Islet of Langerhans (tissue), 1 donor: ENCODE data around the gene VEZF1.

Experiments used
- FAIRE-seq: peaks from one replicate; lab custom pipeline; 2011; peaks lifted over from hg19 to GRCh38; lab: Jason Lieb, UNC

Gene VEZF1

DNA sequence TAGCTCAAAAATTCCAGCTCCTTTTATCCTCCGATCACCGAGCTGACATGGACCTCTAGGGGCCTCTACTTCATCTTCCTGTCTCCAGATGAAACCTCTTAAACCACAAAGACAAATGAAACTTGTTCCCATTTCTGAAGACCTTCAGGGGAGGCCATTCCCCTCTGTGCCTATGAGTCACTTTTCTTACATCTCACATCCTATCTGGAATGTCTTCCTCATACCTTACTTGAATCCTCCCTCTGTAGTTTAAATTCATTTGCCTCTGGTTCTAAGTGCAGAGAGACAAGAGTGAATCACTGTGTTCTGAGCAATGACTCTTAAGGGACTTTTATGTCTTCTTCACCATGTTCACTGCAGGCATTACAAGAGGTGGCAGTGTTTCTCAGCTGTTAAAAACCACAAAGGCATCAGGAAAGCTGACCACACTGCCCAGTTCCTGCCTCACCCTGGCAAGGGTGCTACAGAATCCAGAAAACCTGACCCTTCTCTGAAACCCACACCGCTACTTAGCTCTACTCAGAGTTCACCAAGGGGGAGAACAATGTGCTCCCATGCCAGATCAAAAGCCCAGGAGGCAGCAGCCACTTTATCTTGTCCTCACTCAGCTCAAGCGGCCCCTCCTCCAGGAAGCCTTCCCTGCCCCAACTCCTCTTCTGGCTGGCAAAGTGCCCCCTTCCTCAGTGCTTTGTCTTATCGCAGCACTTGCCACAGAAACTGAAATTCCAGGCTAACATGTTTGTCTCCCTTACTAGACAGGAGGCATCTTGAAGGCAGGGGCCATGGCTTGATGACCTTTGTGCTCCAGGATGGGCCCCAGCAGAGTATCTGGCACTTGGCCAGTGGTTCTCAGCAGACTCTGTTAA is 39.3 kb downstream of the VEZF1 start:
- FAIRE-seq, result no peak

GRCh38 chr17:57948169-57948554 is 39.9 kb downstream of the VEZF1 start:
- no peak for FAIRE-seq

DNA sequence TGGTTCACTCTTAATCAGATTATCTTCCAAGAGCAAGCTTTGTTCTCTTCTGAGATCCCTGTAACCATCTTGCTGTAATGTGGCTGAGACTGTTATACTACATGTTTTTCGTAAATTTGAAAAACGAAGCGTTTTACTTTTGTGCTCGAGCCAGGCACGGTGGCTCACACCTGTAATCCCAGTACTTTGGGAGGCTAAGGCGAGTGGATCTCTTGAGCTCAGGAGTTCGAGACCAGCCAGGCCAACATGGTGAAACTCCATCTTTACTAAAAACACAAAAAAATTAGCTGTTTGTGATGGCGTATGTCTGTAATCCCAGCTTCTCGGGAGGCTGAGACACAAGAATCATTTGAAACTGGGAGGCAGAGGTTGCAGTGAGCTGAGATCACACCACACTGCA is 40.7 kb downstream of the VEZF1 start:
- no peak for FAIRE-seq

- FAIRE-seq, result peak; percentile 5
Observed at GRCh38 chr17:57946798-57947358, 41.2 kb downstream of the VEZF1 start.

DNA sequence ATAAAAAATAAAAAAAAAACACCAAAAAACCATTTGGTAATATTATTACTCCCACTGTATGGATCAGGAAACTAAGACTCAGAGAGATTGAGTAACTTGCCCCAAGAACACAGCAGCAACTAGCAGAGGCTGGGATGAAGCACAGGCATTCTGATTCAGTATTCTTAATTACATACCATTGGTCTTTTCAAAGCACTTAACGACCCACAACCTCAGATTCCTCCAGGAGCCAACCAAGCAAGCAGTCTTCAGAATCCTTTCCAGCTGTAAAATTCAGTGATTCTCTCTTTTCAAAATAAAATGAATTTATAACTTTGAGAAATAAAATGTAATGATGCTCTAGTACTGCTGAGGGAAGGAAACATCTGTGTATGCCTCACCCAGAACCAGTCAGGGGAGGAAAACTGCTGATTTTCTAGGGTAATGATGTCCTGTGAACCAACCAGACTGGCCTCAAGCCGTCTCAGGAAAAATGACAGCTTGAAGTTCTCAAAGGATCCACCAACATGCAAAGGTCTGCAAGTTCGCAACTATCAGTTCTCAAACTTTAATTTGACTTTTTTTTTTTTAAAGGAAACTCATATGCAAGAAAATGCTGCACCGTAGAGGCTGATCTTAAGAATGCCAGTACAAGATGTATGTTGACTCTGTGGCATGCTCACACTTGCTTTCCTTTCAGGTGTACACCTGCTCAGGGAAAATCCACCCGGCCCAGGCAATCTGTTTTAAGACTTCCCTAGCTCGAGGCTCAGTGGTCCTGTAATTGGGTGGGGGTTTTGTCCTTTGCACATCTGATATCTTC is 41.9 kb downstream of the VEZF1 start:
- FAIRE-seq, result no peak

GRCh38 chr17:57944908-57945307 is 43.1 kb downstream of the VEZF1 start:
- no peak for FAIRE-seq

- FAIRE-seq, result no peak
Observed at GRCh38 chr17:57943645-57944044, 44.4 kb downstream of the VEZF1 start.

DNA sequence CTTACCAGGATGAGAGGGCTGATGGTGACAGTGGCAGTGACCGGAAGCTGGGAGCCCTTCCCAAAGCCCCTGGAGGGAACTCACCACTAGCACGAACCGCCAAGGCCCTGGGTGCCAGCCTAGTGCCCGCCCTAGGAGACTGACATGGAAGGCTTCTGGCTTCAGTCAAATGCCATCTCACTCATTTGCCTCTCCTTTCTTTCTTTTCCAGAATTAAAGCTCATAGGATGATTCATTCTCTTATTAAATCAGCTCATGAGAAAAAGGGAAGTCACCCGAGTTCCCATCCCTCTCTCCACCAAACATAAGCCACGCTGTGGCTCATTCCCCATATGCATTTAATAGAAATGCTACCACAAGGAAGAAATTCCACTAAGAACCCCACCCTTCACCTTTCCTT is 44.9 kb downstream of the VEZF1 start:
- no peak for FAIRE-seq

- FAIRE-seq, result no peak
Observed at GRCh38 chr17:57941384-57942370, 46.4 kb downstream of the VEZF1 start.

DNA sequence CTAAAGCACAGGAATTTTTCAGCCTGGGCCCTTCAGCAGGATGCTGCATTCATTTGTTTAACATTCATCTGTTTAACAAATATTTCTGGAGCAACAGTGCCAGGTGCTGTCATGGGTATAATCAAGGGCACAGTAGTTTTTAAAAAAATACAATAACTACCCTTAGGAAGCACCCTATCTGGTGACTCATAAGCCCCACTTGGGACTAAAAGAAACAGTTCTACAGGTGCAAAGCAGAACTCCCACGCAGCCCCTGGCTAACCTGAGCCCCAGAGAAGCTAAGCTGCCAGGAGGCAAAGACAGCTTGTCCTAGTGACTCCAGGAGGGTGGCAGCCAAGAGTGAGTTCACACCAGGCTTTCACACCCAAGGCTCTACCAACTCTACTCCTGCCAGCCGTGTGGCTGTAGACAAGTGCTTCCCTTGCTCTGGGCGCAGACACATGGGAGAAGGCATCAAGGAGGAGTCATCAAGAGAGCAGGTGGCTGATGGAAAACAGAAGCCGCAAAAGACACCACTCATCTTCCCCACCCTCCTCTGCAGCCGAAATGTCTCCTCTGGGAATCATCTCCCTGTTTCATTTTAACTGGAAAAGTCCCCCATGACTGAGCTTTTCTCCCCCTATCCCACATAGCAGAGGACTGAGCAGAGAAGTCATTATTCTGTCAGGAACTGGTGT is 47.3 kb downstream of the VEZF1 start:
- no peak for FAIRE-seq

DNA sequence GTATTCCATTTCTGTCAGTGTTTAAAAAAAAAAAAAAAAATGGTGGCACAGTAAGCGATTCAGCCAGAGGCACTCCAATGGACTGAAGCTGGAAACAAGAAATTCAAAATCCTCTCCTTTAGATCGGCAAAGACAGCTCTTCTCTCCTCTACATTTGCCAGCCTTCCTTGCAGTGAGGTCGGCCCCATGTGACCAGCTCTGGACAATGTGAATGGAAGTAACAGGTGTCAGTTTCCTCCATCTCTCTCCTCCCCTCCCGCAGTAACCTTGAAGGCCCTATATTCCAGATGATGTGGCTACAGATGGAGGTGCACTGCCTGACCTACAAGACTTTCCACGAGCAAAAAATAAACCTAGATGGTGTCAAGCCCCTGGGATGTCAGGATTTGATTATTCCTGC is 47.8 kb downstream of the VEZF1 start:
- FAIRE-seq, result no peak

GRCh38 chr17:57939797-57940196 is 48.3 kb downstream of the VEZF1 start:
- no peak for FAIRE-seq

- no peak for FAIRE-seq
Observed at GRCh38 chr17:57938061-57938502, 50.0 kb downstream of the VEZF1 start.

- FAIRE-seq, result no peak
Observed at GRCh38 chr17:57937492-57937891, 50.6 kb downstream of the VEZF1 start.

DNA sequence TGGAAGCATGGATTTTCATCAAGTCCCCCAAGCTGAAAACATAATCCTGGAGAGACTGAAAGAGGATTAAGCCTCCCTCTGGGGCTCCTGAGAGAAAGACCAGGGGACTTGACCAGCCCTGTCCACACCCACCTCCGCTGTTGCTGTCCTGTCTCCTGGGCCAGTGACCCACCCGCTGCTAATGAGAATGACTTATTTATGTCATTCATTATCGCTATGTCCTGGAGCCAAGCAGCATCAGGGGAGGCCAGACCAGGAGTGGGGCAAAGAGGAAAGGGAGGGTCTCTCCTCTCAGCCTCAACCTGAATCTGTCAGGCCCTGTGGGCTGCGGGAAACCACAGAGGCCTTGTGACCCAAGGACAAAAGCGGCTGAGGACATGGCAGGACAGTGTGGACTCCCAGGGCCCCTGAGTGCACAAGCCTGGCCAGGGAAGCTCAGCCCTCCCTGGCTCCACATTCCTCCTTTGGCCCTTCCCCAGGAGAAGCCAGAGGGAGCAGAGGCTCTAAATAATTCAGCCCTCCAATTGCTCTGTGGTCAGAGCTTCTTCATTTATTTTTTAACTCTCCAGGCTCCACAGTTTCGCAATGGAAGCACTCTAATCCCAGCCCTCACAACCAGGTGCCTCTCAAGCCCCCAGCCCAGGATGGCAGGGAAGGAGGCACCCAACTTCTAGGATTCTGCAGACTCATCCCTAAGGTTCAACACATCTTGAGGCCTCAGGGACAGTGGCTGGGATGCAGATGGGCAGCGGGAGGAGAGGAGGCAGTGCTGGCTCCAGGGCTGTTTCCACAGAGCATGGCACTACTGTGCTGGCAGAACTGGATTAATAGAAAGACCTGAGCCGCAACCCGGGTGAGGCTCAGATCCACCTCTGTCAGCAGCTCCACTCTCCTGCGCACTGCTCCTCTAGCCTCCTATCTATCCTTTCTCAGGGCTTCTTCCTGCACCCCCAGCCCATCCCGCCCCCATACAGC is 51.9 kb downstream of the VEZF1 start:
- no peak for FAIRE-seq

DNA sequence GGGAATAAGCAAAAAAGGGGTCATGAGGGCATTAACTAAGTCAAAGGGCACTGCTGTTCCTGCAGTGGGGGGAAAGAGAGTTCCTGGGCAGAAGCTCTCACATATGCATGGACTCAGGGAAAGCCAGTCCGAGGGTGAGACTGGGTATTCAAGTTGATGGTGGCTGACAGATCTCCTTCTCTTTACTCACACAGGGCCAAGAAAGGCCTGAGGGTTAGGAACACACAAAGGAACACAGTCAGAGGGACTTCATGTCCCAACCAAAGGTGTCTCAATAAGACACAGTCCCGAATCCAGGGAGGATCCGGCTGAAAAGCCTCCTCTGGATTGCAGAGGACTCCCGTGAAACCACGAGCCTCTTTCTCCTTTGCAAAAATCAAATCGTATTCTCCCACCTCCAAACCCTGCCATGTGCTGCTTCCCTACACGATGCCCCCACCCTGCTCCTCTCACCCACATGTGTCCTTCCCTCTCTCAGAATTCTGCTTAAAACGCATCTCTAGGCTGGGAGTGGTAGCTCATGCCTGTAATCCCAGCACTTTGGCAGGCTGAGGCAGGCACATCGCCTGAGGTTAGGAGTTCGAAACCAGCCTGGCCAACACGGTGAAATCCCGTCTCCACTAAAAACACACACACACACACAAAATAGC is 56.4 kb downstream of the VEZF1 start:
- FAIRE-seq, result no peak

- FAIRE-seq, result no peak
Observed at GRCh38 chr17:57930239-57930638, 57.8 kb downstream of the VEZF1 start.

- no peak for FAIRE-seq
Observed at GRCh38 chr17:57929386-57929785, 58.7 kb downstream of the VEZF1 start.

GRCh38 chr17:57928928-57929327 is 59.1 kb downstream of the VEZF1 start:
- FAIRE-seq, result no peak
